ENCODE results near the gene LPGAT1. TPM values are rescaled to one million over a fixed set of nuclear protein-coding genes. Genes with fewer than 3 reads are reported as not detected.

LPGAT1 gene
- total RNA-seq, 2 experiments from 2014 or later = 18.1 to 22.1 TPM

- Mint-ChIP-seq H3K27me3 (no peaks in the 10 kb centered on the region), H3K27ac (peak overlapping the region; percentile 76), H3K36me3 (peaks cover 7% of the 10 kb centered on the region), H3K4me1 (peaks cover 46% of the 10 kb centered on the region), H3K4me3 (peak overlapping the region; percentile 45), H3K9me3 (no peaks in the 10 kb centered on the region)
- peak; percentile 29 for DNase-seq
These were observed 2.7 kb upstream of the LPGAT1 start for GRCh38 chr1:211833174-211833820.

GRCh38 chr1:211832661-211833060 is 2.1 kb upstream of the LPGAT1 start:
- no peak for DNase-seq
- Mint-ChIP-seq H3K36me3 (peaks cover 7% of the 10 kb centered on the region), H3K27me3 (no peaks in the 10 kb centered on the region), H3K4me1 (peaks cover 46% of the 10 kb centered on the region), H3K27ac (peak overlapping the region; percentile 76), H3K4me3 (peak overlapping the region; percentile 45), H3K9me3 (no peaks in the 10 kb centered on the region)

GRCh38 chr1:211831558-211832323 is 1.2 kb upstream of the LPGAT1 start:
- no peaks in the 10 kb centered on the region for H3K27me3 Mint-ChIP-seq
- no peak overlapping the region for H3K27ac Mint-ChIP-seq
- H3K9me3 Mint-ChIP-seq = no peaks in the 10 kb centered on the region
- H3K4me3 Mint-ChIP-seq = peak overlapping the region; percentile 81
- peaks cover 52% of the 10 kb centered on the region for H3K4me1 Mint-ChIP-seq
- DNase-seq = no peak
- peaks cover 7% of the 10 kb centered on the region for H3K36me3 Mint-ChIP-seq

- no peaks in the 10 kb centered on the region for H3K27me3 Mint-ChIP-seq
- peaks cover 50% of the 10 kb centered on the region for H3K4me1 Mint-ChIP-seq
- no peaks in the 10 kb centered on the region for H3K9me3 Mint-ChIP-seq
- peaks cover 7% of the 10 kb centered on the region for H3K36me3 Mint-ChIP-seq
- peak overlapping the region; percentile 87 for H3K4me3 Mint-ChIP-seq
- H3K27ac Mint-ChIP-seq = peak overlapping the region; percentile 81
- peak; percentile 34 for DNase-seq
These were observed 572 bp downstream of the LPGAT1 start for GRCh38 chr1:211830055-211830327.

- DNase-seq = no peak
- Mint-ChIP-seq H3K27me3 (no peaks in the 10 kb centered on the region), H3K4me1 (peaks cover 49% of the 10 kb centered on the region), H3K9me3 (no peaks in the 10 kb centered on the region), H3K27ac (peak overlapping the region; percentile 81), H3K4me3 (peak overlapping the region; percentile 87), H3K36me3 (peaks cover 7% of the 10 kb centered on the region)
These were observed 1.1 kb downstream of the LPGAT1 start for GRCh38 chr1:211829343-211830054.

GRCh38 chr1:211828584-211829342 is 1.8 kb downstream of the LPGAT1 start:
- Mint-ChIP-seq H3K4me1 (peaks cover 47% of the 10 kb centered on the region), H3K9me3 (no peaks in the 10 kb centered on the region), H3K27me3 (no peaks in the 10 kb centered on the region), H3K36me3 (peaks cover 7% of the 10 kb centered on the region), H3K27ac (peak overlapping the region; percentile 45), H3K4me3 (peak overlapping the region; percentile 87)
- DNase-seq = no peak

- no peaks in the 10 kb centered on the region for H3K9me3 Mint-ChIP-seq
- DNase-seq = no peak
- H3K4me3 Mint-ChIP-seq = no peak overlapping the region
- H3K27ac Mint-ChIP-seq = no peak overlapping the region
- H3K27me3 Mint-ChIP-seq = no peaks in the 10 kb centered on the region
- H3K36me3 Mint-ChIP-seq = peaks cover 11% of the 10 kb centered on the region
- peaks cover 37% of the 10 kb centered on the region for H3K4me1 Mint-ChIP-seq
These were observed 3.5 kb downstream of the LPGAT1 start for GRCh38 chr1:211827051-211827450.

GRCh38 chr1:211825980-211826379 is 4.6 kb downstream of the LPGAT1 start:
- Mint-ChIP-seq H3K27me3 (no peaks in the 10 kb centered on the region), H3K4me1 (peaks cover 28% of the 10 kb centered on the region), H3K9me3 (no peaks in the 10 kb centered on the region), H3K27ac (no peak overlapping the region), H3K36me3 (peaks cover 13% of the 10 kb centered on the region), H3K4me3 (no peak overlapping the region)
- DNase-seq = no peak

- no peak for DNase-seq
- Mint-ChIP-seq H3K36me3 (peaks cover 17% of the 10 kb centered on the region), H3K9me3 (no peaks in the 10 kb centered on the region), H3K27me3 (no peaks in the 10 kb centered on the region), H3K4me3 (no peak overlapping the region), H3K27ac (no peak overlapping the region), H3K4me1 (peaks cover 15% of the 10 kb centered on the region)
These were observed 7.7 kb downstream of the LPGAT1 start for GRCh38 chr1:211822677-211823407.

GRCh38 chr1:211816586-211816985 is 14.0 kb downstream of the LPGAT1 start:
- no peak overlapping the region for H3K4me3 Mint-ChIP-seq
- no peak overlapping the region for H3K27ac Mint-ChIP-seq
- H3K36me3 Mint-ChIP-seq = peaks cover 15% of the 10 kb centered on the region
- no peaks in the 10 kb centered on the region for H3K9me3 Mint-ChIP-seq
- no peak for DNase-seq
- H3K27me3 Mint-ChIP-seq = no peaks in the 10 kb centered on the region
- H3K4me1 Mint-ChIP-seq = no peaks in the 10 kb centered on the region

GRCh38 chr1:211814313-211814712 is 16.2 kb downstream of the LPGAT1 start:
- H3K36me3 Mint-ChIP-seq = peaks cover 19% of the 10 kb centered on the region
- no peaks in the 10 kb centered on the region for H3K4me1 Mint-ChIP-seq
- peaks cover 4% of the 10 kb centered on the region for H3K9me3 Mint-ChIP-seq
- no peak overlapping the region for H3K27ac Mint-ChIP-seq
- H3K27me3 Mint-ChIP-seq = no peaks in the 10 kb centered on the region
- H3K4me3 Mint-ChIP-seq = no peak overlapping the region
- DNase-seq = no peak

GRCh38 chr1:211813590-211813989 is 17.0 kb downstream of the LPGAT1 start:
- Mint-ChIP-seq H3K4me1 (no peaks in the 10 kb centered on the region), H3K27me3 (no peaks in the 10 kb centered on the region), H3K36me3 (peaks cover 24% of the 10 kb centered on the region), H3K9me3 (peaks cover 5% of the 10 kb centered on the region), H3K27ac (no peak overlapping the region), H3K4me3 (no peak overlapping the region)
- DNase-seq = no peak

GRCh38 chr1:211812584-211812983 is 18.0 kb downstream of the LPGAT1 start:
- Mint-ChIP-seq H3K4me1 (no peaks in the 10 kb centered on the region), H3K27me3 (no peaks in the 10 kb centered on the region), H3K9me3 (peaks cover 5% of the 10 kb centered on the region), H3K4me3 (no peak overlapping the region), H3K36me3 (peaks cover 26% of the 10 kb centered on the region), H3K27ac (no peak overlapping the region)
- DNase-seq = no peak

GRCh38 chr1:211811848-211812247 is 18.7 kb downstream of the LPGAT1 start:
- H3K27me3 Mint-ChIP-seq = no peaks in the 10 kb centered on the region
- no peaks in the 10 kb centered on the region for H3K4me1 Mint-ChIP-seq
- no peak overlapping the region for H3K4me3 Mint-ChIP-seq
- DNase-seq = no peak
- peaks cover 5% of the 10 kb centered on the region for H3K9me3 Mint-ChIP-seq
- no peak overlapping the region for H3K27ac Mint-ChIP-seq
- H3K36me3 Mint-ChIP-seq = peaks cover 28% of the 10 kb centered on the region

All from activated naive CD8-positive, alpha-beta T cell treated with anti-CD3 and anti-CD28 coated beads for 36 hours (primary cell).